Fibroblast of upper back skin (primary cell): ENCODE results near the gene DCLK1.
A peak's percentile ranks its signal among the peaks of the same experiment; 100 is the strongest.

Experiments used
- DNase-seq: peaks from one replicate; pipeline ENCODE4 v3.0.0-alpha.2; 2013

DCLK1 gene

DNA sequence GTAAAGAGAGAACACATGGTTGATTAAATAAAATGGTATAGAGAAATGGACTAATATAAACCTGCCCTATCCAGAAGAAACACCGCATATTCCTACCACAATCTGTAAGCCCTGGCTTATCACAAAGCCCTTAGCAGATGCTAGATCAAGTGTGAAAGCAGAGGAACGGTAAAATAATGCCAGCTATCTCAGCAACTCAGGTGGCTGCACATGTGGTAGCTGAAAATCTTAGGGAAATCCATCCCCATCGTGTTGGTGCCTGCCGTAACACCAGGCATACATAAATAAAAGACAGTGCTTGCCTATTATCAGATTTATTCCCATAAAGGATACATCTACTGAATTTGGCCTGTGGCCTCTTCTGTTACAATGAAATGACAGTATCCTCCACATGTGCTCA is 350.6 kb downstream of the DCLK1 start:
- no peak for DNase-seq

DNA sequence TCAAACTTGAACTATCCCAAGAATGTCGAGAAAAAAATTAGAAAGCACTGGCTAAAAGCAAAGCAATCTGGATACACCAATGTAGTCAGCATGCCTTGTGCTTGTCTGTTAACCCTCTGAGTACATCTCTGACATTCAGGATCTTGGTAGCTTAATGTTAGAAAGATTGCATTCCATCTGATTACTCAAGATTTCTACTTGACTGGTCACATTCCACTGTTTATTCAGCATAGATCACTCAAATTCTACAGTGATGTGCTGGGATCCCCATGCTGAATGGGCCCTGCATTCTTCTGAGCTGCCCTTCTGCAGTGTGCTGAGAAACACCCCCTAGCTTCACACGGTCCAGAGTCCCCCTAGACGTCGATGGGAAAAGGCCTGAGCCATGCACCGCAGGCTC is 359.3 kb downstream of the DCLK1 start:
- DNase-seq, result peak; percentile 98

- no peak for DNase-seq
Measured at GRCh38 chr13:35770756-35771297, 360.4 kb downstream of the DCLK1 start.

GRCh38 chr13:35769812-35770211 is 361.4 kb downstream of the DCLK1 start:
- no peak for DNase-seq

DNA sequence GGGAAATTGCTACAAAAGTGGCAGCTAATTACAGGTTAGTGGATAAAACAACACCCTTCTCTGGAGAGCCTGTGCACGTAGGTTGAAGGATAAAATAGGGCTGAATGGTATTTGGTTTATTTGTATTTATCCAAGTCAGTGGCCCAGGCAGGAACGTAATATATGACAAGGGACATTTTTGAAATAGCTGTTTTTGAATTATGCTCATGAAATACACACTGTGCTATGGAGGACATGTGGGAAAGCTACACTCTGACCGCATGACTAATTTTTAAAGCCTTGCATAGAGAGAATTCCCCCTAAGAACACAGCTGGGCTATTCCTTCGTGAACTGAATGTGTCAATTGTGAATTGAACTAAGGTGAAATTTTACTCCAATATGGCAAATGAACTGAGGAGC is 362.6 kb downstream of the DCLK1 start:
- DNase-seq, result peak; percentile 93

DNA sequence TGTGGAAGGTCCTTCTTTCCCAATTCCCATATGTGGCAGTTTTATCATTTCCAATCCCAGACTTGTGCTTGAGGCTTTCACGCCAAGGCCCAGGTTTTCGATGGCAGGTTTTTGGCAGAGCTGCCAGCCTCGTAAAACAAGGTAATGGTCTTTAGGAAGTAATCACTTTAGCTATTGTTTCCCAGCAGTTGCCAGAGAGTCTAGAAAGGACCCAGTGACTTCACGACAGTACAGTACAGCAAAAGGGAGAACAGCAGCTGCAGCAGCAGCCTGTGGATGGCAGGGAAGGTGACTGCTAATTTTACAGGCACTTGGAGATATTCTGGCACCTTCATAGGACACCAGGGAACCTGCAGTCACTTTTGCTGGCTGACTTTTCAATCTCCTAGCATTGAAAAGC is 363.1 kb downstream of the DCLK1 start:
- DNase-seq, result no peak

GRCh38 chr13:35767256-35767976 is 363.8 kb downstream of the DCLK1 start:
- DNase-seq, result no peak

GRCh38 chr13:35766663-35767062 is 364.5 kb downstream of the DCLK1 start:
- DNase-seq, result no peak

GRCh38 chr13:35765941-35766340 is 365.2 kb downstream of the DCLK1 start:
- DNase-seq, result no peak

DNA sequence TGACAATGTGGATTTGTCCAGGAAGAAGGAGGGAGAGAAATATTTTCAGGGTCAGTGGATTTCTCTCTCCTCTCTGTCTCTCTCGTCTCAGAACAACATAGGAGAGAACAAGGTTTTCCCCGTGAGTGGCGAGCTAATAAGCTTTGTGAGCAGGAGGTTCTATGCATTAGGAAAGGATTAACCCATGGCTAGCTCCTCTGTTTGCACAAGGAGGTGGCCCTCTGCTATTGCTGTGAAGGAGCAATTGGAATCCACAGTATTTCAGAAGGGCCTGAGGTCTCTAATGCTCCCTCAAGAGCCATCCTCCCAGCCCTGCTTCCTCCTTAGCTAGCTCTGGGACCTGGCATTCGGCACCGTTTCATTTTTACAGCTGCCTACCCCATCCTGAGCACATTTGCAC is 365.8 kb downstream of the DCLK1 start:
- DNase-seq, result no peak

DNA sequence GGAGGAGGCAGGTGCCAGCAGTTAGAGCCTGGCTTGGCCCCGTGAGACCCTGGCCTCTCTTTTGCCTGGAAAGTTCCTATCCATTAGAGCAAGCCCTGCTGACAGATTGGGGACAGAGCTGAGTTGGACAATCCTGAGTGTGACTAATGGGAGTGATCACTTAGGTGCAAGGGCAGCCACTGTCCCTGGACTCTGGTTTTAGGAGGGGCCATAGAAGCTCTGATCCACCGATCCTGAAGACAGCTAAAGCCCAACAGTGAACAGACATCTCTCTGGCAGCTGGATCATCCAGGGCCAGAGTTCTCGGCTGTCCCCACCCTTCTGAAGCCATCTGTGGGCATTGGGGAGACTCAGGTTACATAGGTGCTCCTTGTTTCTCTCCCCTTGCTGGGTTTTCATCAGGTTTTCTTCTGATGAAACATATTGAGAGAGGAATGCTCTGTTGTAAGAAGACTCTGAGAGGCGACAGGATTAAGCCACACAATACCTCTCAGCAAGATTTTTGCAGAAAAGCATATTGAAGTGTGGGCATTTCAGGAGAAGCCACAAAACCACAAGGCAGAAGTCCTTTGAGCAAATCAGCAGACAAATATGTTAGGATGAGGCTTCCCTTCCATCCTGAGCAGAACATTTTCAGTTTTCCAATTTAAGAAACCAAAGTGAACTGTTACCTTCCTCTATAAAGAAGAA is 366.7 kb downstream of the DCLK1 start:
- peak; percentile 93 for DNase-seq

DNA sequence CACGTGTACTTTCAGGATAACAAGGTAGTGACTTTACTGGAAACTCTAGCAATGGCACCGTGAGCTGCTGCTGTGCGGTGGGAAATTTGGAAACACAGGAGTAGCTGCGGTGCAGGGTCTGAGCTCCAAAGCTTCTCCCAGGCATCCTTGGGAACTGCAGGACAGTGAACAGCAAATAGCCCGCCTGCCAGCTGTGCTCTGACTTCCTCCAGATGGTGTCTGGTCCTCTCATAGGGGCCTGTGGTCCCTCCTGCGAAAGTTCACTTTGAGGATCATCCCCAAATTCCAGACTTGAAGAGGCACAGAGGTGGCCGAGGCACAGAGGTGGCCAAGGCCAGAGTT is 367.4 kb downstream of the DCLK1 start:
- DNase-seq, result peak; percentile 33

GRCh38 chr13:35763060-35763781 is 368.0 kb downstream of the DCLK1 start:
- no peak for DNase-seq

- no peak for DNase-seq
Measured at GRCh38 chr13:35761440-35762252, 369.5 kb downstream of the DCLK1 start.

GRCh38 chr13:35760735-35761281 is 370.4 kb downstream of the DCLK1 start:
- no peak for DNase-seq

GRCh38 chr13:35747594-35747993 is 383.6 kb downstream of the DCLK1 start:
- DNase-seq, result no peak

- DNase-seq, result peak; percentile 68
Measured at GRCh38 chr13:35744566-35745178, 386.5 kb downstream of the DCLK1 start.

DNA sequence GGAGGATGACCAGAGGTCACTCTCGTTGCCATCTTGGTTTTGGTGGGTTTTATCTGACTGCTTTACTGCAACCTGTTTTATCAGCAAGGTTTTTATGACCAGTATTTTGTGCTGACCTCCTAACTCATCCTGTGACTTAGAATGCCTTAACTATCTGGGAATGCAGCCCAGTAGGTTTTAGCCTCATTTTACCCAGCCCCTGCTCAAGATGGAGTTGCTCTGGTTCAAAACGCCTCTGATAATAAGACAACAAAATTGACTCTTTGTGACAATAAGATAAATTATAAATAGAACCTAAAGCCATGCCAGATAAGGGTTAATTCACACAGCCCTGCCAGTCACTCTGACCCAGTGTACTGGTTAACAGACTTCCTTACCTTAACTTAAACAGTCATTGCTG is 387.0 kb downstream of the DCLK1 start:
- no peak for DNase-seq

DNA sequence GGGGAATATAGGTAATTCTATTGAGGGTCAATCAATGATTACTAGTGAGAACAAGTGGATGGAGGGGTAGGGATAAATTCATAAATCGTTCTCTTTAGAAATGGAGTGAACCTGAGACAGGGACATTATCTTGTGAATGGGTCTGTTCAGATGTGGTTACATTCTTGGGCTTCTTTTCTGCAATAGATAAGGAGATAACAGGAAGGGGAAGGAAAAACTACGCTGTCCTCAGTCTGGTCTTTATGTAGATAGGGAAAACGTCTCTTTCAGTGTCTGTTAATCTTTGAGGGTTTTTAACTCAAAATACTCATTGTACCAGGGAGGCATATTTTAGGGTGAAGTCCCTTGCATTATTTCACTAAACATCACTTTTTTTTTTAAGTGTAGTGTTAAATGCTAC is 388.0 kb downstream of the DCLK1 start:
- DNase-seq, result no peak

DNA sequence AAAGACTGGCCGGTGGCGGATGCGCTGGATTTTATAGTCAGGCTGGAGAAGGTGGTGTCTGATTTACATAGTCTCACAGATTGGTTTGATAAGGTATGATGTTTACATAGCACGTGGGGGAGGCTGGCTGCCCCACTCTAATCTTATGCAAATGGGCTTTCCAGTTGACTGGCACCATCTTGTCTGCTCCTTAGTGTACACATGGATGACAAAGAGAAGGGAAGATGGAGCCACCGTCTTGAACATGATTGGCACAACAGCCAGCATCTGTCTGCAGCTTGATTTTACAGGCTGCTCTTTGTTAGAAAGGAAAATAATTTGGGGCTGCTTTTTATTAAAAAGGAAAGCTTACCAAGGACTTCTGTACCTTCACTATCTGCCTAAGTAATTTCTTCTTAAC is 389.5 kb downstream of the DCLK1 start:
- DNase-seq, result no peak

DNA sequence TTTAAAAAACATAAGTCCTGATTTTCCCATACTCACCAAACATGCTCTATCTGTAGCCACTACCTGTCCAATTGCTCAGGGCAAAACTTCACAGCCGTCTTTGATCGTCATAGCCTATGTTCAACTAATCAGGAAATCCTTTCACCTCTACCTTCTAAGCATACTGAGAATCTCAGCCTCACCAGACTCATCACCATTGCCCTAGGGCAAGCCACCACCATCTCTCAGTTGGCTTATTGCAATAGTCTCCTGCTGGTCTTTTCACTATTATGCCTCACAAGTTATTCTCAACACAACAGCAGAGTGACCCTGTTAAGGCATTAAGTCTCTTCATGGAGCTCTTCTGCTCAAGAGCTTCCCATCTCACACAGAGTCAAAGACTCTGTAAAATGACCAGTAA is 394.3 kb downstream of the DCLK1 start:
- no peak for DNase-seq

GRCh38 chr13:35733827-35734226 is 397.4 kb downstream of the DCLK1 start:
- no peak for DNase-seq
